Esophagus muscularis mucosa (tissue), 4 donors: ENCODE measurements around the gene CETN3. TPM values are rescaled to one million over a fixed set of nuclear protein-coding genes. Genes with fewer than 3 reads are reported as not detected.

Source experiments
- DNase-seq: peaks from one replicate; pipeline ENCODE4 v3.0.0-alpha.2; 2017; ENCODE audit errors: extremely low spot score
- H3K27ac ChIP-seq, 4 donors: fragments of 200-600 bp; sonication (generic); replicated peaks in 1 of 4; 1 replicate in 3 of 4; 2 replicates in 1 of 4; pipeline ENCODE4 v1.5.1; 2016 to 2019; ENCODE audit warnings: mild to moderate bottlenecking in 1 of 4
- H3K27me3 ChIP-seq, 4 donors: fragments of 200-600 bp; sonication (generic); one replicate each; pipeline versions ENCODE4 v1.5.1 to v1.6.0; 2016 to 2019
- H3K36me3 ChIP-seq, 4 donors: fragments of 200-600 bp; sonication (generic); one replicate each; pipeline ENCODE4 v1.5.1; 2016 to 2019
- H3K4me1 ChIP-seq, 4 donors: fragments of 200-600 bp; sonication (generic); one replicate each; pipeline ENCODE4 v1.5.1; 2016 to 2019
- H3K4me3 ChIP-seq, 4 donors: fragments of 200-600 bp; sonication (generic); 1 replicate in 2 of 4; 2 replicates in 2 of 4; pipeline ENCODE4 v1.5.1; 2016 to 2019; ENCODE audit warnings: mild to moderate bottlenecking in 4 of 4, moderate library complexity in 1 of 4
- H3K9me3 ChIP-seq, 4 donors: fragments of 200-600 bp; sonication (generic); 1 replicate in 3 of 4; 2 replicates in 1 of 4; pipeline ENCODE4 v1.5.1; 2016 to 2019
- CTCF ChIP-seq, 3 experiments: fragments of 200-600 bp in 2 of 3; fragments of 450-650 bp in 1 of 3; sonication (generic) in 2 of 3; IDR thresholded peaks; one replicate each; pipeline ENCODE4 v1.5.1; 2017 to 2019; ENCODE audit warnings: antibody characterized with exemption in 3 of 3, mild to moderate bottlenecking in 2 of 3, moderate library complexity in 1 of 3
- EP300 ChIP-seq: sonication (generic); formaldehyde crosslinking; IDR thresholded peaks from one replicate; pipeline ENCODE4 v1.6.1; 2017; ENCODE audit warnings: antibody characterized with exemption
- POLR2A ChIP-seq: fragments of 450-650 bp; IDR thresholded peaks from one replicate; pipeline ENCODE4 v1.6.1; 2017; ENCODE audit warnings: antibody characterized with exemption, moderate library complexity, mild to moderate bottlenecking, low read depth
- POLR2AphosphoS5 ChIP-seq, 2 donors: sonication (generic); formaldehyde crosslinking; IDR thresholded peaks; one replicate each; pipeline ENCODE4 v1.6.1; 2017; ENCODE audit warnings: antibody characterized with exemption in 2 of 2
- WGBS: methylation state at CpG from one replicate; pipeline ENCODE4 v1.1.5; 2018; 5-methylcytosine and 5-hydroxymethylcytosine counted together
- intact Hi-C: fragments of 100-400 bp; cut with DNase I; formaldehyde crosslinking; loops from one replicate; pipeline ENCODE4 v1.15.1; 2023
- total RNA-seq, 4 donors: library from RNA; depleted of rRNA; stranded (reverse); fragments of >200 nt; gene quantifications; one replicate each; pipeline versions ENCODE4 v1.1.0 to v1.2.1, GENCODE V29; 2016

Gene CETN3
- total RNA-seq, 4 donors from 2014 or later = 4.3 to 8.7 (median 6.2) TPM

GRCh38 chr5:90437663-90438062, 28.1 kb upstream of the CETN3 start:
- Histone ChIP-seq H3K4me1 (peaks cover 0 to 9% (median 2%) of the 10 kb centered on the region in 4 donors), H3K27ac (no peak overlapping the region), H3K27me3 (no peaks in the 10 kb centered on the region), H3K36me3 (no peaks in the 10 kb centered on the region), H3K9me3 (no peaks in the 10 kb centered on the region), H3K4me3 (no peak overlapping the region)
- intact Hi-C loops = loop anchor here (10.0 kb wide), 1 partner anchor 347 kb away; no protein-coding TSS in a partner anchor
- no peak for DNase-seq
- no peak for TF ChIP-seq POLR2A
- no peak for TF ChIP-seq CTCF (IDR thresholded peaks at IDR 0.05)
- no peak for TF ChIP-seq EP300
- TF ChIP-seq POLR2AphosphoS5 (IDR thresholded peaks at IDR 0.05) = no peak

- H3K4me1 ChIP-seq = no peaks in the 10 kb centered on the region
- no peaks in the 10 kb centered on the region for H3K9me3 ChIP-seq
- no peak for DNase-seq
- no peaks in the 10 kb centered on the region for H3K36me3 ChIP-seq
- no peaks in the 10 kb centered on the region for H3K27me3 ChIP-seq
- H3K4me3 ChIP-seq = no peak overlapping the region
- TF ChIP-seq CTCF (IDR thresholded peaks at IDR 0.05) = peak; percentile 34 to 57 (median 48)
- TF ChIP-seq POLR2A = no peak
- WGBS = 74% methylated on average over 5 of the region's 5 CpGs
- H3K27ac ChIP-seq = no peak overlapping the region
- intact Hi-C loops = loop anchor here (10.0 kb wide), 1 partner anchor 351 kb away; no protein-coding TSS in a partner anchor
These were observed 24.7 kb upstream of the CETN3 start for GRCh38 chr5:90434116-90434714.

GRCh38 chr5:90424245-90424644, 14.7 kb upstream of the CETN3 start:
- Histone ChIP-seq H3K27ac (no peak overlapping the region), H3K36me3 (no peaks in the 10 kb centered on the region), H3K27me3 (no peaks in the 10 kb centered on the region), H3K4me1 (no peaks in the 10 kb centered on the region), H3K4me3 (no peak overlapping the region), H3K9me3 (no peaks in the 10 kb centered on the region)
- WGBS = 100% methylated on average over 1 of the region's 1 CpG
- TF ChIP-seq CTCF (IDR thresholded peaks at IDR 0.05) (no peak), POLR2A (no peak), POLR2AphosphoS5 (IDR thresholded peaks at IDR 0.05) (no peak), EP300 (no peak)
- DNase-seq = no peak
- intact Hi-C loops = no loop called here

GRCh38 chr5:90421136-90421535, 11.6 kb upstream of the CETN3 start:
- H3K4me3 ChIP-seq = no peak overlapping the region
- WGBS = 39% methylated on average over 4 of the region's 4 CpGs
- H3K36me3 ChIP-seq = no peaks in the 10 kb centered on the region
- no peak for DNase-seq
- no peak overlapping the region for H3K27ac ChIP-seq
- intact Hi-C loops = no loop called here
- H3K4me1 ChIP-seq = no peaks in the 10 kb centered on the region
- H3K27me3 ChIP-seq = no peaks in the 10 kb centered on the region
- H3K9me3 ChIP-seq = no peaks in the 10 kb centered on the region
- TF ChIP-seq POLR2AphosphoS5 (IDR thresholded peaks at IDR 0.05) (no peak), POLR2A (no peak)

GRCh38 chr5:90418214-90418613, 8.7 kb upstream of the CETN3 start:
- Histone ChIP-seq H3K4me3 (no peak overlapping the region), H3K4me1 (no peaks in the 10 kb centered on the region), H3K9me3 (no peaks in the 10 kb centered on the region), H3K27ac (no peak overlapping the region), H3K36me3 (no peaks in the 10 kb centered on the region), H3K27me3 (no peaks in the 10 kb centered on the region)
- WGBS = 87% methylated on average over 1 of the region's 1 CpG
- intact Hi-C loops = no loop called here
- no peak for DNase-seq
- TF ChIP-seq CTCF (IDR thresholded peaks at IDR 0.05) (no peak), POLR2A (no peak), POLR2AphosphoS5 (IDR thresholded peaks at IDR 0.05) (no peak), EP300 (no peak)
